Measurements from ENCODE around the gene SOHLH1. TPM values are rescaled to one million over a fixed set of nuclear protein-coding genes. Genes with fewer than 3 reads are reported as not detected.

The SOHLH1 gene
- total and polyA plus RNA-seq, 2 experiments from 2014 or later: not detected

- TF ChIP-seq EZH2phosphoT487 (IDR thresholded peaks at IDR 0.05; ENCODE audit: low read depth, severe bottlenecking, unreplicated experiment): no peak
- TF ChIP-seq EZH2 (IDR thresholded peaks at IDR 0.05; ENCODE audit: borderline replicate concordance): no peak
- TF ChIP-seq CTCF (IDR thresholded peaks at IDR 0.05; ENCODE audit: poor library complexity): no peak
- H3K4me1 ChIP-seq (ENCODE audit: insufficient read depth): no peaks in the 10 kb centered on the region
- DNase-seq (ENCODE audit: low spot score): no peak
- H3K9me2 ChIP-seq (replicated peaks; ENCODE audit: insufficient read depth): no peaks in the 10 kb centered on the region
- H2AFZ ChIP-seq: no peak overlapping the region
- H3K9me3 ChIP-seq (ENCODE audit: low read depth): no peaks in the 10 kb centered on the region
- H3K79me2 ChIP-seq: no peaks in the 10 kb centered on the region
- H4K20me1 ChIP-seq (ENCODE audit: insufficient read depth, poor library complexity, severe bottlenecking): no peaks in the 10 kb centered on the region
- no peak overlapping the region for H3K4me2 ChIP-seq
- H3K36me3 ChIP-seq (replicated peaks; ENCODE audit: insufficient read depth, low read depth): no peaks in the 10 kb centered on the region
- H3K4me3 ChIP-seq: no peak overlapping the region
- 63% methylated on average over 22 of the region's 23 CpGs for WGBS (ENCODE audit: low lambda C conversion rate, missing lambda C conversion rate)
- no peak overlapping the region for H3K27ac ChIP-seq
- H3K27me3 ChIP-seq: peaks cover 19% of the 10 kb centered on the region
Observed at GRCh38 chr9:135707252-135708138, 8.2 kb upstream of the SOHLH1 start.

GRCh38 chr9:135706288-135706687 lies 7.0 kb upstream of the SOHLH1 start:
- H3K27me3 ChIP-seq: peaks cover 19% of the 10 kb centered on the region
- peaks cover 5% of the 10 kb centered on the region for H3K4me1 ChIP-seq (ENCODE audit: insufficient read depth)
- H2AFZ ChIP-seq: no peak overlapping the region
- 92% methylated on average over 9 of the region's 9 CpGs for WGBS (ENCODE audit: low lambda C conversion rate, missing lambda C conversion rate)
- no peaks in the 10 kb centered on the region for H3K79me2 ChIP-seq
- no peak overlapping the region for H3K4me3 ChIP-seq
- H3K9me2 ChIP-seq (replicated peaks; ENCODE audit: insufficient read depth): no peaks in the 10 kb centered on the region
- H4K20me1 ChIP-seq (ENCODE audit: insufficient read depth, poor library complexity, severe bottlenecking): no peaks in the 10 kb centered on the region
- no peak for DNase-seq (ENCODE audit: low spot score)
- H3K36me3 ChIP-seq (replicated peaks; ENCODE audit: insufficient read depth, low read depth): no peaks in the 10 kb centered on the region
- H3K27ac ChIP-seq: no peak overlapping the region
- H3K9me3 ChIP-seq (ENCODE audit: low read depth): no peaks in the 10 kb centered on the region
- H3K4me2 ChIP-seq: no peak overlapping the region
- TF ChIP-seq EZH2 (IDR thresholded peaks at IDR 0.05; ENCODE audit: borderline replicate concordance) (no peak), EZH2phosphoT487 (IDR thresholded peaks at IDR 0.05; ENCODE audit: low read depth, severe bottlenecking, unreplicated experiment) (no peak), CTCF (IDR thresholded peaks at IDR 0.05; ENCODE audit: poor library complexity) (no peak)

GRCh38 chr9:135705376-135705775 lies 6.1 kb upstream of the SOHLH1 start:
- Histone ChIP-seq H3K27me3 (peaks cover 15% of the 10 kb centered on the region), H3K4me1 (ENCODE audit: insufficient read depth) (peaks cover 7% of the 10 kb centered on the region), H3K79me2 (no peaks in the 10 kb centered on the region), H3K4me2 (no peak overlapping the region), H3K4me3 (no peak overlapping the region), H2AFZ (no peak overlapping the region), H3K9me2 (replicated peaks; ENCODE audit: insufficient read depth) (no peaks in the 10 kb centered on the region), H4K20me1 (ENCODE audit: insufficient read depth, poor library complexity, severe bottlenecking) (no peaks in the 10 kb centered on the region), H3K9me3 (ENCODE audit: low read depth) (no peaks in the 10 kb centered on the region), H3K27ac (no peak overlapping the region), H3K36me3 (replicated peaks; ENCODE audit: insufficient read depth, low read depth) (no peaks in the 10 kb centered on the region)
- TF ChIP-seq CTCF (IDR thresholded peaks at IDR 0.05; ENCODE audit: poor library complexity) (no peak), EZH2phosphoT487 (IDR thresholded peaks at IDR 0.05; ENCODE audit: low read depth, severe bottlenecking, unreplicated experiment) (no peak)
- no peak for DNase-seq (ENCODE audit: low spot score)
- WGBS (ENCODE audit: low lambda C conversion rate, missing lambda C conversion rate): 84% methylated on average over 13 of the region's 14 CpGs

All from hepatocyte (in vitro differentiated cells).